SHP77 (cell line): ENCODE data around the gene NEO1.

Source experiments
- DNase-seq, 2 experiments: peaks; one replicate each; lab custom pipeline; 2025; lab: John Stamatoyannopoulos, UW

The NEO1 gene

GRCh38 chr15:73212424-73212823 is 160.2 kb downstream of the NEO1 start:
- no peak for DNase-seq

DNA sequence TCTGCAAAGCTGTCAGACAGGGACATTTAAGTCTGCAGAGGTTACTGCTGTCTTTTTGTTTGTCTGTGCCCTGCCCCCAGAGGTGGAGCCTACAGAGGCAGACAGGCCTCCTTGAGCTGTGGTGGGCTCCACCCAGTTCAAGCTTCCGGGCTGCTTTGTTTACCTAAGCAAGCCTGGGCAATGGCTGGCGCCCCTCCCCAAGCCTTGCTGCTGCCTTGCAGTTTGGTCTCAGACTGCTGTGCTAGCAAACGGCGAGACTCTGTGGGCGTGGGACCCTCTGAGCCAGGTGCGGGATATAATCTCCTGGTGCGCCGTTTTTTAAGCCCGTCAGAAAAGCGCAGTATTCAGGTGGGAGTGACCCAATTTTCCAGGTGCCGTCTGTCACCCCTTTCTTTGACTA is 169.2 kb downstream of the NEO1 start:
- peak; percentile 21 to 42 for DNase-seq

GRCh38 chr15:73225358-73226015 is 173.2 kb downstream of the NEO1 start:
- DNase-seq = no peak

DNA sequence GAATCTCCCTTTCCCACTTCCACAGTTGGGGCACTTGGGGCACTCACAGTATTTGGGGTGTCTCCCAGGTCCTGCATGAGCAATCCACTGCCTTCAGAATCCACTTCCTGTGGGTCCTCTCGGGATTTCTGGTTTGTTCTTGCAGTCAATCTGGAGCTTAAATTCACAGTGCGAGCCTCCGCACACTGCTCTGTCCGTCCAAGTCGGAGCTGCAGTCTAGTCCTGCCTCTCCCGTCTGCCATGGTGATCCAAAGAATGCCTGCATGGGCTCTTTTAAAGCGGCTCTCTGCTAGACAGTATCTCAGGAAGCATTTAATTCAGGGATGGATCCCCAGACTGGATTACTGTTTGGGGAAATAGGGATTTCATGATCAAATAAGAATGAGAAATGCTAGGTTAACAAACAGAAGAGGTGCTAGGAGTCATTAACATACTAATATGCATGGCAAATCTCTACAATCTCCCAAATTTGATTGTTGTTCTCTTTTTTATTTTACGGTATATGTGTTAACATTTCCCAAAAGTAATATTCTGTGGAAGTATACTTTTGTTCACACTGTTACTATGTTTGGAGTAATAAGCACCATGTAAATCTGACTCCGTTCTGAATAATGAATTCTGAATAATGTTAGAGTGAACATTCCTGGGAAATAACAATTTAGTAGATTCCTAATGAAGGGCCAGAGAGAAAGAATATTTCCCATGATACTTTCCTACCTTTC is 174.0 kb downstream of the NEO1 start:
- no peak for DNase-seq

- DNase-seq = no peak
These were observed 175.3 kb downstream of the NEO1 start for GRCh38 chr15:73227433-73228056.

- DNase-seq = no peak
These were observed 175.9 kb downstream of the NEO1 start for GRCh38 chr15:73228128-73228646.

- no peak for DNase-seq
These were observed 179.6 kb downstream of the NEO1 start for GRCh38 chr15:73231661-73232419.

- DNase-seq = no peak
These were observed 180.5 kb downstream of the NEO1 start for GRCh38 chr15:73232776-73233175.

GRCh38 chr15:73233623-73234022 is 181.4 kb downstream of the NEO1 start:
- DNase-seq = no peak

- DNase-seq = no peak
These were observed 185.6 kb downstream of the NEO1 start for GRCh38 chr15:73237910-73238309.

DNA sequence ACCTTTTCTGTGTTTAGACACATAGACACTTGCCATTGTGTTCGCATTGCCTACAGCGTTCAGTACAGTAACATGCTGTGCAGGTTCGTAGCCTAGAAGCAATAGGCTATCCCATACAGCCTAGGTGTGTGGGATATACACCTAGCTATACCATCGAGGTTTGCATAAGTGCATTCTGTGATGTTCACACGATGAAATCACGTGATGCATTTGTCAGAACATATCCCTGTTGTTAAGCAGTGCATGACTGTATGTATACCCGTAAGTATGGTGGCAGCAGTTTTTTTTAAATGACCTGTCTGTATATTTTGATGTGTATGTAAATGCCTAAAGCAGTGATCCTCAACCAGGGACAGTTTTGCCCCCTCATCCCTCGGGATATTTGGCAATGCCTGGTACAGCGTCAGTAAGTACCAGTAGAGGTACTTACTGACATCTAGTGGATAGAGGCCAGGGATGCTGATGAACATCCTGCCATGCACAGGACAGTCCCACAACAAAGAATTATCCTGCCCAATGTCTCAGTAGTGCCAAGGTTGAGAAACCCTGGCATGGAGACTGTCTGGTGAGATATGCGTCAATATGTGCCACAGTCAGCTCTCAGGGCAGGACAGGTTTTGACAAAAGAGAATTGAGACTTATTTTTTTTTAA is 187.4 kb downstream of the NEO1 start:
- no peak for DNase-seq

GRCh38 chr15:73240866-73241499 is 188.7 kb downstream of the NEO1 start:
- DNase-seq = peak; percentile 40 to 60

GRCh38 chr15:73244333-73244732 is 192.1 kb downstream of the NEO1 start:
- DNase-seq = peak; percentile 9 to 36

DNA sequence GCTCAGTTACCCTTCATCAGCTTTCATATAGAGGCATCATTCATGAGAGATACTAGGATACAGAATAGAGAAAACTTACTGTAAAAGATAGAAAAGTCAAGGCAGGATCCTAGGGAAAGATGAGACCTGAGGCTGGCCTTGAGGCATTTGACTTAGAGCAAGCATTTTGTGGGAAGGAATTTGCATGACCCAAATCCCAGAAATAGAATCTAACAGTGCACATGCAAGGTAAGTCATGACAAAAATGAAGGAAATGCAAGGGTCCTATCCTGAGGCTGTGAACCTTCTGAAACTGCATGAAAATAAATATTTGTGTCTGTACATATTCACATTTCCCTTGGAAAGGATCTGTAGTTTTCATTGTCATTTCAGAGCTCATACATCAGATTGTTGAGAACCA is 194.2 kb downstream of the NEO1 start:
- DNase-seq = no peak

DNA sequence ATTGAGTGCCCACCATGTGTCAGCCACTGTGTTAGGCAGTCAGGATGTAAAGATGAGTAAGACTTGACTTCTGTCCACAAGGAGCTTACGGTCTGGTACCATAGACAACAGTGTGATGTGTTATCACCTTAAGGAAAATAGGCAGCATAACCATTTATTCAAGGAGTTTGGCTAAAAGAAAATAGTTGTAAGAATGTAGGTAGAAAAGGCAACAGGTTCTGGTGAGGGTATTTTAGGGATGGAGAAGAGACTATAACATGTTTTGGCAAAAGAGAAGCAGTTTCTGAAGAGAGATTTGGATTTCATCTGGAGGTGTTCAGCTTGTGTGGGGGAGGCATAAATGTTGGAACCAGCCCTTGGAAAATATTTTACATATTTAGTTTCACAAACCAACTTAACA is 194.6 kb downstream of the NEO1 start:
- no peak for DNase-seq

DNA sequence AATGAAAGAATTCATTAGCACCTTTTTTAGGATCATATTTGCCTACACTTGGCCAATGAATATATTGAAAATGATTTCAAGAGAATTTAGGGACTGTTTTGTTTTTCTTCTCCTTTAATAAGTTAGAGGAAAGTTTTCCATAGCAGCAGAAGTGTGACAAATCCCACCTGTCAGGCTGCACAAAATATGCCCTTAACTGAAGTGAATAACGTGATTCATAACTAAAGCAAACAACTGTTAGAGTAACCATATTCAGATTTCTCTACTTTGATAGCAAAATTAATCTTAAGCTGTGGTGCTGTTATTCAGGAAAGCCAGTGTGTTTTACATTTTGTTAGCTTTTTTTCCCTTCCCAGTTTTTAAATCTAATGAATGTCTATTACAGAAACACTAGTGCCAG is 195.1 kb downstream of the NEO1 start:
- no peak for DNase-seq

- DNase-seq = no peak
These were observed 197.2 kb downstream of the NEO1 start for GRCh38 chr15:73249499-73249898.

DNA sequence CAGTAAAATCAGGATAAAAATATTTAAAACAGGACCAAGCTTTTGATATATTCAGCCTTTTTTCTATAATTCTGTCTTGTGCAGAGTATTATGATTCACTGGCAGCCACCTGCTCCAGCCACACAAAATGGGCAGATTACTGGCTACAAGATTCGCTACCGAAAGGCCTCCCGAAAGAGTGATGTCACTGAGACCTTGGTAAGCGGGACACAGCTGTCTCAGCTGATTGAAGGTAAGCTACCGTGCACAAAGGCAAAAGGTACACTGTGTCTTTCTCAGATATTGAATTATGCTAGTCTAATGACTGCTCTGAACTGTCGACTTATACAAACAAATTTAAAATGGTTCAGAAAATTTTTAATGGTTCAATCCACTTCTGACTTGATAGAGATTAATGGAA is 202.3 kb downstream of the NEO1 start:
- DNase-seq = no peak

- DNase-seq = no peak
These were observed 206.2 kb downstream of the NEO1 start for GRCh38 chr15:73258271-73259108.

- peak; percentile 43 to 52 for DNase-seq
These were observed 212.6 kb downstream of the NEO1 start for GRCh38 chr15:73264881-73265280.
